BLaER1 treated with 17β-estradiol and CSF1 and Interleukin-3, amounts not matched to agents 10 nM and 100 nM (cell line): ENCODE measurements around the gene RLN3.
"Not testable (repeated sequence)": the region's sequence is repeated elsewhere in the genome, so short reads cannot be mapped to it uniquely, and the experiment has no call there.

Experiments
- H3K27ac ChIP-seq, 11 experiments: shearing (Covaris generic); formaldehyde crosslinking; 2 replicates each; pipeline ENCODE4 v1.8.1; 2022
- H3K27me3 ChIP-seq, 11 experiments: shearing (Covaris generic); formaldehyde crosslinking; 2 replicates each; pipeline ENCODE4 v1.8.1; 2022
- H3K36me3 ChIP-seq, 11 experiments: shearing (Covaris generic); formaldehyde crosslinking; 2 replicates each; pipeline ENCODE4 v1.8.1; 2022
- H3K4me1 ChIP-seq, 10 experiments: shearing (Covaris generic); formaldehyde crosslinking; 2 replicates each; pipeline ENCODE4 v1.8.1; 2022
- H3K4me2 ChIP-seq, 11 experiments: shearing (Covaris generic); formaldehyde crosslinking; 2 replicates each; pipeline ENCODE4 v1.8.1; 2022
- H3K4me3 ChIP-seq, 10 experiments: shearing (Covaris generic); formaldehyde crosslinking; 2 replicates each; pipeline ENCODE4 v1.8.1; 2022
- H3K9ac ChIP-seq, 11 experiments: shearing (Covaris generic); formaldehyde crosslinking; 2 replicates each; pipeline ENCODE4 v1.8.1; 2022
- H3K9me3 ChIP-seq, 11 experiments: shearing (Covaris generic); formaldehyde crosslinking; replicated peaks in 1 of 11; 2 replicates each; pipeline ENCODE4 v1.8.1; 2022
- H4K20me1 ChIP-seq, 11 experiments: shearing (Covaris generic); formaldehyde crosslinking; 2 replicates each; pipeline ENCODE4 v1.8.1; 2022
- Cebpa-rat ChIP-seq, 11 experiments: shearing (Covaris generic); IDR thresholded peaks; 2 replicates each; pipeline ENCODE4 v1.8.1; 2022

RLN3 gene

DNA sequence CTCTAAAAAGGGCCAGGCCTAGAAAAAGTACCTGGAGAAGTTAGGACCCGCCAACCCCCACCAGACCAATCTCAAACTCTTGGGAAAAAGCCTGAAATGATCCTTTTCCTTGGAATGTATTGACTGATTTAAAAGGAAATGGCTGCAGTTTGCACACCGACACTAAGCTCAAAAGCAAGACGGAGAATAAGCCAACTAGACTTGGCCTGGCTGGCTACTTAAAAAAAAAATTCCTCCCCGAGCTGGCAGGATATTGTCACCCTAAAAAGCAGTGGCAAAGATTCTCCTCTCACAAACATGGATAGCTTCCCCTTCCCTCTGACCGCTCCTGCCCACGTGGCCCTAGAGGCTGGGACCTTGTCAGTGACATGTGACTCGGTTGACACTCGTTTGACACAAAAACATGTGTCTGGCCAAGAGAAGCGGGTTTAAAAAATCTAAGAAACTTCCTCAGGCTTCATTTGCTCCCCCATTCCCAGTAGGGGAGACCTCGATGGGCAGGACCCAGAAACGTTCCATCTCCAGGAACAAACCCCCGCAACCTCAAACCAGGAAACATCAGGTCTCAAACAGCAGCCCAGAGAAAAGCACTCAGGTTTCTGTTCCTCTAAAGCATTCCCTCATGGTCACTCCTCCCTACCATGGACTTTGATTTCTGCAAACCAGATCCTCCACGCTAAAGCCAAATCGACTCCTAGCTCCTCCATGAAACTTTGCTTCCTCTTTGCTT lies 23.2 kb upstream of the RLN3 start:
- H3K9ac ChIP-seq, result peak overlapping the region; percentile 59 to 99 (median 93)
- peak overlapping the region; percentile 48 to 93 (median 78); a peak in 19 of 20 replicates for H3K4me3 ChIP-seq
- peak overlapping the region; percentile 87 to 99 (median 92) for H3K27ac ChIP-seq
- peaks cover 0 to 7% (median under 1%) of the 10 kb centered on the region in 11 experiments; a peak in 9 of 22 replicates for H3K36me3 ChIP-seq
- peaks cover 0 to under 1% (median 0%) of the 10 kb centered on the region in 11 experiments; a peak in 7 of 22 replicates for H3K9me3 ChIP-seq
- H3K4me2 ChIP-seq, result peak overlapping the region; percentile 79 to 96 (median 88)
- no peaks in the 10 kb centered on the region for H4K20me1 ChIP-seq
- TF ChIP-seq Cebpa-rat (IDR thresholded peaks at IDR 0.05), result no peak
- no peaks in the 10 kb centered on the region for H3K27me3 ChIP-seq
- H3K4me1 ChIP-seq, result peaks cover 48 to 70% (median 67%) of the 10 kb centered on the region in 10 experiments

DNA sequence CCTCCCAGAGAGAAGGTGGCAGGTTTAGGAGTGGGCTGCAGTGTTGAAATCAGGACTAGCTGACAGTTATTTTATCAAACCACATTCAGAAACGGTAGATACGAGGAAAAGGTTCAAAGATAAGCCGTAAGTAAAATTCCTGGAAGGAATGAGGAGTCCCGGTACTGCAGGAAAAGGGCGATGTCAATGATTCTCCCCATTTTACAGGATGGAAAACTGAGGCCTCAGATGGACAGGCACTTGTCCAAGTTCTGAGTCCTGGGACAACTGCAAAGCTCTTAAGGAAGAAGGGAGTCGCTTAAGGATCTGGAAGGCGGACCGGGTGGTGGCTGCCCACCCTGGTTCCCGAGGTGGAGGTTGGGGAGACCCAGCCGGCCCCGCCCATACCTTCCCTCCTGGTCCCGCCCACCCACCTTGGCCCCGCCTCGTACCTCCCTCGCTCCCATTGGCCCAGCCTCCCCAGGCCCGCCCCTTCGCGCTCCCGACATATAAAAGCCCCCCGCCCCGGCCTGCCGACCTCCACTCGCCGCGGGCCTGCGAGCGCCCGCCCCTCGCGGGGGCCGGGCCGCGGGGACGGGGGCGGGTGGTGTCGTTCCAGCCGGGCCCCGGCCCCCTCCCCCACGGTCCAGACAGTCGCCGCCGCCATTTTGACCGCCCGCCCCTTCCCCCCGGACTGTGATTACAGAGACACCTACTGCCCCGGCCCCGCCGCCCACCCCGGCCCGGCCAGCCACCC lies 22.4 kb upstream of the RLN3 start:
- Histone ChIP-seq H3K27ac (peak overlapping the region; percentile 87 to 99 (median 92)), H3K9ac (peak overlapping the region; percentile 89 to 99 (median 93)), H3K4me3 (peak overlapping the region; percentile 48 to 93 (median 78)), H3K27me3 (no peaks in the 10 kb centered on the region), H3K4me2 (peak overlapping the region; percentile 79 to 96 (median 88)), H4K20me1 (no peaks in the 10 kb centered on the region), H3K9me3 (no peaks in the 10 kb centered on the region), H3K36me3 (no peaks in the 10 kb centered on the region), H3K4me1 (peaks cover 43 to 64% (median 60%) of the 10 kb centered on the region in 10 experiments)
- TF ChIP-seq Cebpa-rat (IDR thresholded peaks at IDR 0.05), result no peak

DNA sequence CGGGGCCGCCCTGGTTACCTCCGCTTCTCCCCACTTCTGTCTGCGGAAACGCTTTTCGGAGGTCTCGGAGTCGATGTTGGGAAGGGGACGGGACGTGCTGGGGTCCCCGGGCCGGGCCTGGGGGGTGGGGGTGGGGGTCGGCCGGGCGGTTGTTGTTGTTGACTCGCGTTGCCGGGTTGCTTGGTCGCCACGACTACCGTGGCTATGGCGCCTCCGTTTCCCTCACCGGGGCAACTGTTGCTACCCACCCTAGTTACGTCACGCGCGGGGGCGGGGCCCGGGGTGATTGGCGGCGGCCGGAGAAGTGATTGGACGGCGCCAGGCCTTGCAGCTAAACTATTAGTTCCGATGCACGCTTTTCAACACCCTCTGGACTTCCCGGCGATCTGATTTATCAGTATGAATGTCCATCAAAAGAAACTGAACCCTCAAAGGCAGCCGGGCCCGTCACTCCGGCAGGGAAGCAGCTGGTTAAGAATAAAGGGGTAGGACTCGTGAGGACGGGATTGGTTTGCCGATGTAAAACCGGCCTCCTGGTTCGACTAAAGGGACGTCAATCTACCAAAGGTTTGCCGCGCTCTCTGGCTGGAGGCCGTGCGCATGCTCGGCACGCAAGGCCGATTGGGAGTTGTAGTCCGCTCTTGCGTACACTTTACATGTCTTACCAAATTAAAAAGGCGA lies 21.7 kb upstream of the RLN3 start, which contains the start of gene RFX1:
RFX1 (minus strand) TSS at position 236 of the 681 bp plus-strand sequence. CDS start 12,477 bp downstream, outside the sequence.
- Histone ChIP-seq H4K20me1 (no peaks in the 10 kb centered on the region), H3K4me2 (peak within 1 kb of the TSS; percentile 80 to 97 (median 92)), H3K9ac (peak within 1 kb of the TSS; percentile 89 to 99 (median 93)), H3K9me3 (no peaks in the 10 kb centered on the region), H3K27me3 (no peaks in the 10 kb centered on the region), H3K27ac (peak within 1 kb of the TSS; percentile 87 to 99 (median 92)), H3K4me3 (peak within 1 kb of the TSS; percentile 58 to 93 (median 78)), H3K4me1 (peaks cover 36 to 57% (median 53%) of the 10 kb centered on the region in 10 experiments), H3K36me3 (no peaks in the 10 kb centered on the region)
- no peak for TF ChIP-seq Cebpa-rat (IDR thresholded peaks at IDR 0.05)

DNA sequence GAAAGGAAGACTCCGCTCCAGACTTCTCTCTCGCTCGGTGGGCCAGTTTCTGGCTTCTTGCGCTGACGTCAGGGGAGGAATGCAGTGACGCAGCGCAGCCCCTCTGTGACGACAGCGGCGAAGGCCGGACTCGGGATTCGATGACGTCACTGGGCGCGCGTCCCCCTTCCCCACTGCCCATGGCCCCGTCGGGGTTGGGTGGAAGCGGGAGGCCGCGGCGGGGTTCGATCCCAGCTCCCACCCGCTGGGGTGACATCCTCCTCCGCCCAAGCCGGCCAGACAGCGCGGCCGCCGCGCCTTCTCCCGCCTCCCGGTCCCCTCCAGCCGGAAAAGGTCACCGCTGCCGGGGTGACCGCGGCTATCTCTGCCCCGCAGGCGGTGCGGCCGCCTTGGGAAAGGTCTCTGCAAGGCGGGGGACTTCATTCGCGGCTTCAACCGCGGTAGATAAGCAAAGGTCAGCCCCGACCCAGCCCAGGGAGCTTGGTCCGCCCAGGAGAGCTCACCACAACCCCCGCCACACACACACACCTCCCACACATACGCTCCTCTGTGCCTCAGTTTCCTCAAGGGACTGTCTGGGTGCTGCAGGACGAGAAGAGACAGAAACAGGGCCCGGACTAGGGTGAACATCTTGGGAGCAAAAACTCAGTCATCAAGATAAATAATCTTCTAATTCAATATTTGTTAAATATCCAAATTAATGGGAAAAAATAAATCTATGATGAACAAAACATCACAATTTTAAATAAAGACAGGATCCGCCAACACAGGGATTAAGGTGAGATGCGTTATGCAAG lies 21.0 kb upstream of the RLN3 start:
- Histone ChIP-seq H3K4me2 (peak overlapping the region; percentile 80 to 97 (median 89)), H3K9me3 (no peaks in the 10 kb centered on the region)
- TF ChIP-seq Cebpa-rat (IDR thresholded peaks at IDR 0.05), result no peak

DNA sequence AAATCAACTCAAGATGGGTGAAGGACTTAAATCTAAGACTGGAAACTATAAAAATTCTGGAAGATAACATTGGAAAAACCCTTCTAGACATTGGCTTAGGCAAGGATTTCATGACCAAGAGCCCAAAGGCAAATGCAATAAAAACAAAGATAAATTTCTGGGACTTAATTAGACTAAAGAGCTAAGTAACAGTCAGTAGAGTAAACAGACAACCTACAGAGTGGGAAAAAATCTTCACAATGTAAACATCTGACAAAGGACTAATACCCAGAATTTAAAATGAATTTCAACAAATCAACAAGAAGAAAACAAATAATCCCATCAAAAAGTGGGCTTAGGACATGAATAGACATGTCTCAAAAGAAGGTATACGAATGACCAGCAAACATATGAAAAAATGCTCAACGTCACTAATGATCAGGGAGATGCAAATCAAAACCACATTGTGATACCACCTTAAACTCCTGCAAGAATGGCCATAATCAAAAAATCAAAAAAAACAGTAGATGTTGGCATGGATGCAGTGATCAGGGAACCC lies 15.5 kb upstream of the RLN3 start:
- no peak overlapping the region for H3K4me3 ChIP-seq
- TF ChIP-seq Cebpa-rat (IDR thresholded peaks at IDR 0.05), result no peak
- no peaks in the 10 kb centered on the region for H4K20me1 ChIP-seq
- no peaks in the 10 kb centered on the region for H3K36me3 ChIP-seq
- no peak overlapping the region for H3K9ac ChIP-seq
- no peak overlapping the region for H3K27ac ChIP-seq
- H3K4me2 ChIP-seq, result no peak overlapping the region
- no peaks in the 10 kb centered on the region for H3K27me3 ChIP-seq
- peaks cover 23 to 37% (median 31%) of the 10 kb centered on the region in 10 experiments for H3K4me1 ChIP-seq
- no peaks in the 10 kb centered on the region for H3K9me3 ChIP-seq

More for the DNA sequence above, 21.0 kb upstream of the RLN3 start:
- Histone ChIP-seq H3K36me3 (no peaks in the 10 kb centered on the region), H3K4me3 (peak overlapping the region; percentile 58 to 93 (median 78)), H4K20me1 (no peaks in the 10 kb centered on the region), H3K4me1 (peaks cover 28 to 50% (median 46%) of the 10 kb centered on the region in 10 experiments), H3K27me3 (no peaks in the 10 kb centered on the region), H3K27ac (peak overlapping the region; percentile 87 to 99 (median 92)), H3K9ac (peak overlapping the region; percentile 89 to 99 (median 93))

DNA sequence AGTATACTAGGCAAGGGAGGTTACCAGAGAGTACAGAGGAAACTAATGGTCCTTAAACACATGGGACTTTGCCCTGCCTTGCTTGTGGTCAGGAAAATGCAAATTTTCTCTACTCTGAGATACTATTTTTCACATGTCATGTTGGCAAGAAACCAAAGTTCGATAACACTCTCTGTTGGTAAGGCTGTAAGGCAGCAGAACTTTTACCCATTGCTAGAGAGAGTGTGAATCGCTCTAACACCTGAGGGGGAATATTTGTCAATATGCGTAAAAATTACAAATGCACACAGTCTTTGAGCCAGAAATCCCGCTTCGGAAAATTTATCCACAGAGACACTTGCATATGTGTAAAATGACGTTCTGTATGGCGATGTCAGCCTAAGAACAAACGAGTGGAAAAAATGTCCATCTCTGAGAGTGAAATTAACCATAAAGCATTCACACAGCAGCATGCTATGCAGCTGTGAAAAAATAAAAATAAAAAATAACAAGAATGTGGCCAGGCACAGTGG lies 12.4 kb upstream of the RLN3 start:
- Histone ChIP-seq H3K9ac (peak overlapping the region in 4 of 11 experiments; percentile 6 to 54 (median 16); a peak in 5 of 22 replicates), H3K4me1 (peaks cover 42 to 52% (median 48%) of the 10 kb centered on the region in 10 experiments), H4K20me1 (no peaks in the 10 kb centered on the region), H3K4me3 (no peak overlapping the region; a peak in 1 of 20 replicates), H3K27me3 (no peaks in the 10 kb centered on the region), H3K36me3 (no peaks in the 10 kb centered on the region), H3K4me2 (peak overlapping the region; percentile 57 to 74 (median 71)), H3K27ac (peak overlapping the region in 2 of 11 experiments; percentile 13 to 38; a peak in 1 of 22 replicates), H3K9me3 (no peaks in the 10 kb centered on the region)
- TF ChIP-seq Cebpa-rat (IDR thresholded peaks at IDR 0.05), result no peak

DNA sequence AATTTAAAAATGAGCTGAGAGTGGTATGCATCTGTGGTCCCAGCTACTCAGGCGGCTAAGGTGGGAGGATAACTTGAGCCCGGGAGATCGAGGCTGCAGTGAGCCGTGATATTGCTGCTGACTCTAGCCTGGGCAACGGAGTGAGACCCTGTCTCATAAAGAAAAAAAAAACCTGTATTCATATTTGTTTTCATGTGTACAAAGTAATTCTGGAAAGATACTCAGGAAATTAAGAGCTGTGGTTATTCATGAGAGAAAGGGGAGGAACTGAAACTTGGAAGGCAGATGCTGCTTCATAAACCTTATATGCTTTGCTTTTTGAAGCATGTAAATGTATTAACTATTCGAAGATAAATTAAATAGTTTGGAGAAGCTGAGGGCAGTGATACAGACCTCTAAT lies 8.8 kb upstream of the RLN3 start:
- H3K36me3 ChIP-seq, result no peaks in the 10 kb centered on the region
- H3K4me3 ChIP-seq, result 0 out of 20 replicates have a peak overlapping the region, but pooled peaks of 1 of the 10 experiments have one; percentile 26
- H3K9me3 ChIP-seq, result no peaks in the 10 kb centered on the region
- H3K27me3 ChIP-seq, result no peaks in the 10 kb centered on the region
- peak overlapping the region in 6 of 11 experiments; percentile 9 to 56 (median 32); a peak in 8 of 22 replicates for H3K27ac ChIP-seq
- peaks cover 47 to 68% (median 56%) of the 10 kb centered on the region in 10 experiments for H3K4me1 ChIP-seq
- H3K4me2 ChIP-seq, result peak overlapping the region; percentile 51 to 87 (median 71)
- no peaks in the 10 kb centered on the region for H4K20me1 ChIP-seq
- no peak for TF ChIP-seq Cebpa-rat (IDR thresholded peaks at IDR 0.05)
- peak overlapping the region in 4 of 11 experiments; percentile 3 to 40 (median 28); a peak in 3 of 22 replicates for H3K9ac ChIP-seq

DNA sequence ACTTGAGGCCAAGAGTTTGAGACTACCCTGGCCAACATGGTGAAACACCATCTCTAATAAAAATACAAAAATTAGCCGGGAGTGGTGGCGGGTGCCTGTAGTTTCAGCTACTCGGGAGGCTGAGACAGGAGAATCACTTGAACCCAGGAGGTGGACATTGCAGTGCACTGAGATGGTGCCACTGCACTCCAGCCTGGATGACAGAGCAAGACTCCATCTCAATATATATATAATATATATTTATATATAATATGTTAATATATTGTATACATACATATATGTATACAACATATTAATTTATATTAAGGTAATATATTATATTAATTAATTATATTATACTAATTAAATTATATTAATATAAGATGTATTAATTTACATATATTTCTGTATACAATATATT lies 8.2 kb upstream of the RLN3 start:
- H4K20me1 ChIP-seq, H3K4me3 ChIP-seq: not testable (repeated sequence)
- H3K4me1 ChIP-seq, result peaks cover 41 to 70% (median 50%) of the 10 kb centered on the region in 10 experiments

More for the DNA sequence above, 8.2 kb upstream of the RLN3 start:
- H3K9me3 ChIP-seq, H3K27ac ChIP-seq, H3K36me3 ChIP-seq, H3K27me3 ChIP-seq, H3K9ac ChIP-seq: not testable (repeated sequence)
- H3K4me2 ChIP-seq, result peak overlapping the region in 2 of 11 experiments; percentile 39 to 40; a peak in 1 of 22 replicates
